Measurements from ENCODE around the gene XYLT1.

The XYLT1 gene

DNA sequence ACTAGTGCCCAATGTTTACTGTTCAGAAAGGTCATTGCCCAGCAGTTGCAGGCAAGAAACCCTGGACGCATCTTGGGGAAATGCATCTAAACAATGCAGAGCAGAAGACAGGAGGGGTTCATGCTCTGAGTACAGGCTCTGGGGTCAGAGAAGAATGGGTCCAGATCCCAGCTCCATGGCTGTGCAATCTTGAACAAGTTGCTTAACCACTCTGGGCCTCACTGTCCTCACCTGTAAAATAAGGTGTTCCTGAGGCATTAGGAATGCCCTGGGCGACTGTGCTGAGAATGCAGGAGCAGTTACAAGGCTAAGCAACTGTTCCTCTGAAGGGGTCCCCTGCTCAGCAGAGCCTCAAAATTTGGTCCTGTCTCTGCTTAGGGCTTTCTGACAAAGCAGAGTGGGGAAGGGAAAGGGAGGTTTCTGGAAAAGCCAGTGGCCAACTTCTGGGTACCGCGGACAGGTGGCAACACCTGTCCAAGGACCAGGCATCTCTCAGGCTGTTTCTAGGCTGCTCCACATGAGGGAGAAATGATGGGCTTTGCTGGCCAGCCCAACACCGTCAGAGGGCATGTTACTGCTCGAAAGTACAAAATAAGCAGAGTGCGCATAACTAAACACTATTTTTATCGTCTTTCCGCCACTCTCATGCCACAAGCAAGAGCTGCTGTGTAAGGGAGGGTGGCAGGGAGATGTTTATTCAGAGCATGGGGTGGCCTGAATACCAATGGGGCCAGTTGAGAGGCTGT, 176.8 kb downstream of the XYLT1 start:
- Histone ChIP-seq H3K27ac (no peak overlapping the region), H3K9me3 (ENCODE audit: low read depth, low read length) (no peaks in the 10 kb centered on the region), H3K9ac (ENCODE audit: insufficient read length) (no peak overlapping the region), H3K36me3 (ENCODE audit: insufficient read depth, low read length) (no peaks in the 10 kb centered on the region), H3K4me3 (no peak overlapping the region)
- no peak for TF ChIP-seq FOXP2 (optimal IDR thresholded peaks at IDR 0.05; ENCODE audit: control extremely low read depth, extremely low read length, insufficient read depth)
- TF ChIP-seq EZH2 (IDR thresholded peaks at IDR 0.05), result no peak
- no peak for TF ChIP-seq POLR2AphosphoS5 (IDR thresholded peaks at IDR 0.05; ENCODE audit: borderline replicate concordance, low read depth, low read length)
- no peak for DNase-seq (ENCODE audit: low read depth, low spot score)

DNA sequence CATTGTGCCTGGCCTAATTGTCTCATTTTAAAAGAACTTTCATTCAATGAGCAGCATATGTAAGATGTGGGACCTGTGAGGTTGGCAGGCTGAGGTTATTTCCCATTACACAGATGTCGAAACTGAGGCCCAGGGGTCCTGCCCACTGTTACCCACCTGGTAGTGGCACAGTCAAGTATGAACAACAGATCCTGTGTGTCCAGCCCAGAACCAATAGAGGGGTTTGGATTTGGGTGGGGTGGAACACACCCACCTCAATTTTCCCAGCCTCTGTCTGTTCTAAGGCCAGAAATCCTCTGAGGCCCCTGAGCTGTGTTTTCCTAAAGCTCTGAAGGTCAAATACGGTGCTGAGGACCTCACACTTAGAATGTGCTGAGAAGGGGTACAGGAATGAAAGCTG, 179.5 kb downstream of the XYLT1 start:
- no peak overlapping the region for H3K4me3 ChIP-seq
- no peaks in the 10 kb centered on the region for H3K9me3 ChIP-seq (ENCODE audit: low read depth, low read length)
- no peaks in the 10 kb centered on the region for H3K36me3 ChIP-seq (ENCODE audit: insufficient read depth, low read length)
- TF ChIP-seq EZH2 (IDR thresholded peaks at IDR 0.05) (no peak), POLR2AphosphoS5 (IDR thresholded peaks at IDR 0.05; ENCODE audit: borderline replicate concordance, low read depth, low read length) (no peak), FOXP2 (optimal IDR thresholded peaks at IDR 0.05; ENCODE audit: control extremely low read depth, extremely low read length, insufficient read depth) (no peak)
- H3K9ac ChIP-seq (ENCODE audit: insufficient read length), result no peak overlapping the region
- DNase-seq (ENCODE audit: low read depth, low spot score), result no peak
- H3K27ac ChIP-seq, result no peak overlapping the region

DNA sequence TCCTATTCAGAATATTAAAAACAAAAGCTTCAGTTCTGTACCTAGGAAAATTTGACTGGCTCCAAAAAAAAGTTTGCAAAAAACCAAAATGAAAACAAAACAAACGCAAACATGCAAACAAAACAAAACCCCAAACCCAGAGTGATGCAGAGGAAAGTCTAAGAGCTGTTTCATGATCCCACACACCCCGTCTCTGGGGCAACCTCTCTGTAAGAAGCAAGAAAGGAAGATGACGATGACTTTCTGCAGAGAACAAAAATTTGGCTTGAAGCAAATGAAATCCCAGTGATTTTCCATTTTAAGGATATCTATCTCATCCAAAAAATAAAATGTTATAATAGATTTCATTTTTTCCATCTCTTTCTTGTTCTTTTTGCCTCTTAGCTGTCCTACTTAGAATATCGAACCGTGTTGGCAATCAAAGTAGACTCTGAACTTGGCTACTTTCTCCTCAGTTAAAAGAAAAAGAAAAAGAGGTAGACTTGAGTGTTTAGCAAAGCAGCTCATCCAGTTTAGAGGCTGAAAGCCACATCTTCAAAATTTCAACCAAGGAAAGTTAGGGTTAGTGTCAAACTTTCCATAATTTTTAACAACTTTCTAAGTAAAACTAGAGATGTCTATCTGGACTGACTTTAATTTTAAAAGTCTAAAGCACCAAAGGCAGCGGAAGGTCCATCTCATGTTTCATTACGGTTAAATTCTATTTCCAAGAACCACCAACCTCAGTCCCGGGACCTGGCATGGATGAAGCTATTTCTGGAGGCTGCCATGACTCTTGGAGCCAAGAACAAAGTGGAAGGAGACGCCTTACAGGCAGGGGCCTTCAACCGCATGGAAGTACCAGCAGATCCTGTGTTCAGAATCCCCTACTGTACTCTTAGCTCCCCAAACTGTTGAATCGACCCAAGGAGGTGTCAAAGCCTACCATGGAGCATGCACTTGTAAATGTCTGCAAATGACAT, 180.8 kb downstream of the XYLT1 start:
- H3K9me3 ChIP-seq (ENCODE audit: low read depth, low read length), result no peaks in the 10 kb centered on the region
- no peak overlapping the region for H3K27ac ChIP-seq
- no peak for TF ChIP-seq POLR2AphosphoS5 (IDR thresholded peaks at IDR 0.05; ENCODE audit: borderline replicate concordance, low read depth, low read length)
- TF ChIP-seq EZH2 (IDR thresholded peaks at IDR 0.05), result no peak
- TF ChIP-seq FOXP2 (optimal IDR thresholded peaks at IDR 0.05; ENCODE audit: control extremely low read depth, extremely low read length, insufficient read depth), result no peak
- H3K4me3 ChIP-seq, result no peak overlapping the region
- H3K36me3 ChIP-seq (ENCODE audit: insufficient read depth, low read length), result no peaks in the 10 kb centered on the region
- H3K9ac ChIP-seq (ENCODE audit: insufficient read length), result no peak overlapping the region
- DNase-seq (ENCODE audit: low read depth, low spot score), result no peak

DNA sequence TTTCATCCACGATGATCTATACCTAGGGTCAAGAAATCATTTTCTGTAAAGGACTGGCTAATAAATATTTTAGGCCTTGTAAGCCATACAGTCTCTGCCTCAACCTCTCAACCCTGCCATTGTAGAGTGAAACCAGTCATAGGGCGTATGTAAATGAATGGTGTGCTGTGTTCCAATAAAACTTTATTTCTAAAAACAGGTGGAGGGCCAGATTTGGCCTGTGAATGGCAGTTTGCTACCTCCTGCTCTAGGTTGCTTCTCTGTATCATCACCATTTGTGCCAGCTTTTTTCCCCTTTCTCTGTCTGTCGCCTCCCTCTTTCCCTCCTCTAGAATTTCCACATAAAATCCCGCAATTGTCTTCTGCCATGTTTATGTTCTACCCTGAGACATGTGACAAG, 181.7 kb downstream of the XYLT1 start:
- TF ChIP-seq EZH2 (IDR thresholded peaks at IDR 0.05) (no peak), FOXP2 (optimal IDR thresholded peaks at IDR 0.05; ENCODE audit: control extremely low read depth, extremely low read length, insufficient read depth) (no peak), POLR2AphosphoS5 (IDR thresholded peaks at IDR 0.05; ENCODE audit: borderline replicate concordance, low read depth, low read length) (no peak)
- no peak overlapping the region for H3K4me3 ChIP-seq
- H3K9me3 ChIP-seq (ENCODE audit: low read depth, low read length), result no peaks in the 10 kb centered on the region
- no peak for DNase-seq (ENCODE audit: low read depth, low spot score)
- H3K9ac ChIP-seq (ENCODE audit: insufficient read length), result no peak overlapping the region
- no peaks in the 10 kb centered on the region for H3K36me3 ChIP-seq (ENCODE audit: insufficient read depth, low read length)
- no peak overlapping the region for H3K27ac ChIP-seq

DNA sequence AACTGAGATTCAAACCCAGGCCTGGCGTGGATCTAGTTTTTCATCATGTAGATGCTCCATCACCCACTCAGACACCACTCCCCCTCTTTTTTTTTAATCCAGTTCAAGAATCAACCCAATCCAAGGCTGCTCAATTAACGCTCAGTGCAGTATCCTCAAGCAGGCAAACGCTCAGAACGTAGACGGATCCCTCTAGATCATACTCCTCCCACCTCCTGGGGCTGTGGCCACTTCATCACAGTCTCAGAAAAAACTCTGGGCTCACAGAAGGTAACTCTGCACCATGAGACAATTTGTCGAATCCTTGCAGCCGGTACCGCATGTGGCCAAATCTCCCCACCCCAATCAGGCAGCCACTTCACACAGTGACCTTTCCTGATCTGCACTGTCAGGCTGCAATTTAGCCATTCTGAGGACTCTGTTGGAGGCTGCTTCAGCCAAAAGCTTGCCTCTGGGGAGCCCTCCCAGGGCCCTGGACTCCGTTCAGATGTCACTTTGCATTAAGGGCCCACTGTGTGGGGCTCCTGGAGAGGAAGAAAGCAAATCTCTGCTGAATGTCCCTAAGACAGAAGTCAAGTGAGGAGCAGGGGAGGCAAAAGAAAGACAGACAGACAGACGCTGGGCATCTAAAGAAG, 183.5 kb downstream of the XYLT1 start:
- TF ChIP-seq EZH2 (IDR thresholded peaks at IDR 0.05), result no peak
- no peak for TF ChIP-seq POLR2AphosphoS5 (IDR thresholded peaks at IDR 0.05; ENCODE audit: borderline replicate concordance, low read depth, low read length)
- TF ChIP-seq FOXP2 (optimal IDR thresholded peaks at IDR 0.05; ENCODE audit: control extremely low read depth, extremely low read length, insufficient read depth), result no peak
- H3K9ac ChIP-seq (ENCODE audit: insufficient read length), result no peak overlapping the region
- H3K4me3 ChIP-seq, result no peak overlapping the region
- H3K36me3 ChIP-seq (ENCODE audit: insufficient read depth, low read length), result no peaks in the 10 kb centered on the region
- DNase-seq (ENCODE audit: low read depth, low spot score), result no peak
- H3K9me3 ChIP-seq (ENCODE audit: low read depth, low read length), result no peaks in the 10 kb centered on the region
- no peak overlapping the region for H3K27ac ChIP-seq

DNA sequence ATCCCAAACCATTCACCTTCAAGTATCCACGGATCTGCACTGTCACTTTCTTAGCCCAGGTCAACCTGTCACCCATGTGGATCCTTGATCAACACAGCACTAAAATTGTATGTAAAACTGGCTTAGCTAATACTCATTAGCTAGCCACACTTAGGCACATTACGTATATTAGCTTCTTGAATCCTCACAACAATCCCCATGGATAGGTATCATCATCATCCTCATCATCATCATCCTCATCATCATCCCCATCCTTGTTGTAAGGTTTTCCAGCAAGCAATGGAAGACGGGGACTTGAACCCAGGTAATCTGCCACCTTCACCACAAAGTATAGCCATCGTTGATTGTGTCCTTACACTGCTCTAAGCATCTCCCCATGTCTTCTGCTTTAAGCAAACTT, 184.3 kb downstream of the XYLT1 start:
- DNase-seq (ENCODE audit: low read depth, low spot score), result no peak

DNA sequence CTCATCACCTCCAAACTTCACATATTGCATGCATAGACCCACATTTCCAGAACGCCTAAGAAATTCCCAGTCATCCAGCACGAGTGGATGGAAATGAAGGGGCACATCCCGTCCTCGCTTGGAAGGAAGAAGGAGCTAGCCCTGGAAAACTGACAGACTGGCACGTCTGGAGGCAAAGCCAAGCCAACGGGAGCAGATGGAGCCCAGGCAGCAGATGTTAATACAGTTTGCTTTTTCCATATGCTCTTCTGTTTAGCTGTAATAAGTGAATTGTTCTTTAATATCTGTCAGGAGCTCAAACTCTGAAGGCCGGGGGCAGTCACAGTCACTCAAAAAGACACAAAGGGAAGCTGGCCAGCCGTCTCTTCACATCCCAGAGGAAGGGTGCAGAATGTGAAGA, 187.7 kb downstream of the XYLT1 start:
- Histone ChIP-seq H3K36me3 (ENCODE audit: insufficient read depth, low read length) (no peaks in the 10 kb centered on the region), H3K4me3 (no peak overlapping the region), H3K27ac (no peak overlapping the region), H3K9me3 (ENCODE audit: low read depth, low read length) (no peaks in the 10 kb centered on the region), H3K9ac (ENCODE audit: insufficient read length) (no peak overlapping the region)
- DNase-seq (ENCODE audit: low read depth, low spot score), result no peak
- TF ChIP-seq FOXP2 (optimal IDR thresholded peaks at IDR 0.05; ENCODE audit: control extremely low read depth, extremely low read length, insufficient read depth), result no peak
- no peak for TF ChIP-seq POLR2AphosphoS5 (IDR thresholded peaks at IDR 0.05; ENCODE audit: borderline replicate concordance, low read depth, low read length)
- no peak for TF ChIP-seq EZH2 (IDR thresholded peaks at IDR 0.05)

More for the DNA sequence above, 184.3 kb downstream of the XYLT1 start:
- no peak for TF ChIP-seq EZH2 (IDR thresholded peaks at IDR 0.05)
- TF ChIP-seq POLR2AphosphoS5 (IDR thresholded peaks at IDR 0.05; ENCODE audit: borderline replicate concordance, low read depth, low read length), result no peak
- TF ChIP-seq FOXP2 (optimal IDR thresholded peaks at IDR 0.05; ENCODE audit: control extremely low read depth, extremely low read length, insufficient read depth), result no peak
- Histone ChIP-seq H3K9ac (ENCODE audit: insufficient read length) (no peak overlapping the region), H3K4me3 (no peak overlapping the region), H3K9me3 (ENCODE audit: low read depth, low read length) (no peaks in the 10 kb centered on the region), H3K27ac (no peak overlapping the region), H3K36me3 (ENCODE audit: insufficient read depth, low read length) (no peaks in the 10 kb centered on the region)

DNA sequence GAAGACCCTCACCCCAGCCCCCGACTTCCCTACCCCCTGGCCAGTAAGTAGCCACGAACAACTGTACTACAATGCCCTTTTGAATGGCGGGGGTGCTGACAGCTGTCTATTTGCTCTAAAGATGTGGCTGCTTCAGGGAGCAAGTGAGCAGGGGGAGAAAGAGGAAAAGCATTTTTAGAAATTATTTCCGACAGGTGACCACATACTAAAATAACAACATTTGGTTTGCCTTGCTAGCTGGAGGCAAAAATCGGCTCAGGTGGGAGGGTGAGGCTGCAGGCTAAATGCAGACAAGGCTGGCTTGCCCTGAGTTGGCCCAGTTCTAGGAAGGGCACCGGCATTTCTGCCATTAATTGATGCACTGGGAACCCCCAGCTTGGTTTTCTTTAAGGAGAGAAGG, 188.5 kb downstream of the XYLT1 start:
- DNase-seq (ENCODE audit: low read depth, low spot score), result no peak
- no peaks in the 10 kb centered on the region for H3K36me3 ChIP-seq (ENCODE audit: insufficient read depth, low read length)
- no peak overlapping the region for H3K27ac ChIP-seq
- no peaks in the 10 kb centered on the region for H3K9me3 ChIP-seq (ENCODE audit: low read depth, low read length)
- H3K9ac ChIP-seq (ENCODE audit: insufficient read length), result no peak overlapping the region
- no peak overlapping the region for H3K4me3 ChIP-seq
- TF ChIP-seq EZH2 (IDR thresholded peaks at IDR 0.05) (no peak), POLR2AphosphoS5 (IDR thresholded peaks at IDR 0.05; ENCODE audit: borderline replicate concordance, low read depth, low read length) (no peak), FOXP2 (optimal IDR thresholded peaks at IDR 0.05; ENCODE audit: control extremely low read depth, extremely low read length, insufficient read depth) (no peak)

All from SK-N-MC (cell line).